Activated CD8-positive, alpha-beta memory T cell treated with anti-CD3 and anti-CD28 coated beads, Interleukin-2, amount 50 U/mL, for 1 hour (primary cell): Measurements from ENCODE around the gene CCDC91.
"Not testable (repeated sequence)": the region's sequence is repeated elsewhere in the genome, so short reads cannot be mapped to it uniquely, and the experiment has no call there.

Source experiments
- DNase-seq: peaks from one replicate; pipeline ENCODE4 v3.0.0-alpha.2; 2020; ENCODE audit errors: extremely low read depth

The CCDC91 gene

DNA sequence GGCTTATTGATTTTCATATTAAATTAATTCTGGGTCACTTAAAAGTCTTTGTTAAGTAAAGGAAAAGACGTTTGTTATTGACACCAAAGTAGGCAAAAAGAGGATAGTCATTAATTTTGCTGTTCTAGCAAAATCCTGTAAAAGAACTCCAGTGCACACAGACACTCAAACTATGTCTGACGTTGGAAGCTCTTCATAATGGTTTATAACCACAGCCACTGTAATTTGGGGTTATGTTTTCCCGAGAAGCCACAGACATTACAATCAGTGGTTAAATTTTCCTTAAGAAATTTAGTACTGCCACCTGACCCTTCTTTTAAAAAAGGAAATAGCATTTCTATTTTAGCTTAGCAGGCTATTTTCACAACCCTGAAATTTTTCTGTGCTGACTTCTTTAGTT is 267.5 kb downstream of the CCDC91 start:
- no peak for DNase-seq

DNA sequence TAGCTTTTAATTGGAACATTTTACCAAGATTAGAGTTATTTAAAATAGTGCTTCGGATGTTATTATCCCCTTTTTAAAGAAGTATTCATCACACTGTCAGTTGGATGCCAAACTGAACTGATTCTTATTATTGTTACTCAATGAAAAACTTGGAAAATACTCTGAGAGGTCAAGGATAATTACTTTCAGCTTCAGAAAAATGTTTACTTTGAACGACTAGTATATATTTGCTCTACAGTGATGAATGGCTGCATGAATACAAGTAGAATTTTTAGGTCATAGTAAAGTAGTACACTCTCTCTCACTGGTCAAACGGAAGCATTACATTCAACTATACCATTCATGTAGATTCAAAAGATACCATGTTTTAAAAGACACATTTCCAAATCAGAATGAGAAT is 269.2 kb downstream of the CCDC91 start:
- no peak for DNase-seq

DNA sequence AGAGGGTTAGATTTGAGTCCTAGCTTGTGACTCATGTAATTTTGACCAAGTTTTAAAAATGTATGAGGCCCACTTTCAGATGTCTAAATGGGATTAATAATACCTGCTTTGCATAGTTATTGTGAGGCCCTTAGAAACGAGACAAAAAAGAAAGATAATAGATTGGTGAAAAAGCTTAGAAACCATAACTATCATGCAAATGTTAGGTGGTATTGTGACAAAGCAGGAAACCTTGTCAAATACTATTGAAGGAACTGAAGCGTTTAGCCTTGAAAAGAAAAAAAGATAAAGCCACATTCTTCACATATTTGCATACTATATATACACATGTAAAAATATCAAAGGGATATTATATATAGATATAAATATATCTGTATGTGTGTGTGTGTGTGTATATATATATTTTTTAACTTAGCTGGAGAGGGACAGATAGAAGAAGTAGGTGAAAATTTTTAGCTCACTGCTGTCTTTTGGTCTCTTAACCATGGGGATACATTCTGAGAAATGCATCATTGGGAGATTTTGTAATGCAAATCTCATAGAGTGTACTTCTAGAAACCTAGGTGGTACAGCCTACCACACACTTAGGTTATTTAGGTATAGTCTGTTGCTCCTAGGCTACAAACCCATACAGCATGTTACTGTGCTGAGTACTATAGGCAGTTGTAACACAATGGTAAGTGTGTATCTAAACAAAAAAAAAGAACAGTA is 270.3 kb downstream of the CCDC91 start:
- no peak for DNase-seq

DNA sequence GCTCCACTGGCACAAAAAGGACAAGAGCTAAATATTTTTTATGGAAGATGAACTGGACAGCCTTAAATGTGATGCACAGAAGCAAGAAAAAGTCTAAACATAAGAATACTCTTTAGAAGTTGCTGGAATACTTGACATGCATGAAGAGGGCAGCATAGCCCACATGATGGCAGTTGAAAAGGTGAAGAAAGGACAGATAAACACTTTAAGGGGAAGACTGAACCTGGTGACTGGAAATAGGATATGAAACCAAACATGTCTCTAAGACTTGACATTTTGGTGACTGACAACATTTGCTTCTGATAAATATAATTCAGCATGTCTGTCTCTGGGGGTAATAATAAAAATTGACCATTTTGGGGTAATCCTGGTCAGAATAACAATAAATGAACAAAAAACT is 273.1 kb downstream of the CCDC91 start:
- DNase-seq = no peak

DNA sequence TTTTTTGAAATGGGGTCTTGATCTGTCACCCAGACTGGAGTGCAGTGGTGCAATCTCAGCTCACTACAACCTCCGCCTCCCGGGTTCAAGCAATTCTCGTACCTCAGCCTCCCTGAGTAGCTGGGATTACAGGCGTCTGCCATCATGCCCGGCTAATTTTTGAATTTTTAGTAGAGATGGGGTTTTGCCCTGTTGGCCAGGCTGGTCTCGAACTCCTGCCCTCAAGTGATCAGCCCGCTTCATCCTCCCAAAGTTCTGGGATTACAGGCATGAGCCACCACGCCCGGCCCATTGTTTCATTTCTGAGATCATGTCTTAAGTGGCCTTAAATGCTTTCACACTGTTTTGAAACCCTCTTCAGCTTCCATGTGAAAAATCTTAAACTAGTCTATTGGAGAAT is 281.5 kb downstream of the CCDC91 start:
- DNase-seq = not testable (repeated sequence)

DNA sequence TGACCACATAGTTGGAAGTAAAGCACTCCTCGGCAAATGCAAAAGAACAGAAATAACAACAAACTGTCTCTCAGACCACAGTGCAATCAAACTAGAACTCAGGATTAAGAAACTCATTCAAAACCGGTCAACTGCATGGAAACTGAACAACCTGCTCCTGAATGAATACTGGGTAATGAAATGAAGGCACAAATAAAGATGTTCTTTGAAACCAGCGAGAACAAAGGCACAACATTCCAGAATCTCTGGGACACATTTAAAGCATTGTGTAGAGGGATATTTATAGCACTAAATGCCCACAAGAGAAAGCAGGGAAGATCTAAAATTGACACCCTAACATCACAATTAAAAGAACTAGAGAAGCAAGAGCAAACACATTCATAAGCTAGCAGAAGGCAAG is 285.9 kb downstream of the CCDC91 start:
- DNase-seq = not testable (repeated sequence)

DNA sequence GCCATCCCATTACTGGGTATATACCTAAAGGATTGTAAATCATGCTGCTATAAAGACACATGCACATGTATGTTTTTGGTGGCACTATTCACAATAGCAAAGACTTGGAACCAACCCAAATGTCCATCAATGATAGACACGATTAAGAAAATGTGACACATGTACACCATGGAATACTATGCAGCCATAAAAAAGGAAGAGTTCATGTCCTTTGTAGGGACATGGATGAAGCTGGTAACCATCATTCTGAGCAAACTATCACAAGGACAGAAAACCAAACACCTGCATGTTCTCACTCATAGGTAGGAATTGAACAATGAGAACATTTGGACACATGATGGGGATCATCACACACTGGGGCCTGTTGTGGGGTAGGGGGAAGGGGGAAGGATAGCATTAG is 288.8 kb downstream of the CCDC91 start:
- DNase-seq = not testable (repeated sequence)

DNA sequence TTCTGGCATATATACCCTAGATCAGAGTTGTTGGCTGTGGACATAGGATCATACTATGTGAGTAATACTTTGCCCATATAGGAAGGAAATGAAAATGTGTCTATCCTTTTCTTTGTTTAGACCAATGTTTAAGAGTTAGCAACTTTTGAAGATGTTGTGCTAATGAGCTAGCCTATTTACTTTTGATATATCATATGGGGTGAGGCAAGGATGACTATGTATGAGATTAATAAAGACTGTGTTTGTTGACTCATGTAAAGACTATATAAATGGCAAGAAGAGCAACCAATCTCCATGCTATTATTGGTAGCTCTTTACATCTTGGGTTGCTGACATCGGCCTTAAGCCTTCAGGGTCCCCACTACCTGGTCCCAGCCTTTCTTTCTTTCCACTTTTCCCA is 289.4 kb downstream of the CCDC91 start:
- DNase-seq = no peak

DNA sequence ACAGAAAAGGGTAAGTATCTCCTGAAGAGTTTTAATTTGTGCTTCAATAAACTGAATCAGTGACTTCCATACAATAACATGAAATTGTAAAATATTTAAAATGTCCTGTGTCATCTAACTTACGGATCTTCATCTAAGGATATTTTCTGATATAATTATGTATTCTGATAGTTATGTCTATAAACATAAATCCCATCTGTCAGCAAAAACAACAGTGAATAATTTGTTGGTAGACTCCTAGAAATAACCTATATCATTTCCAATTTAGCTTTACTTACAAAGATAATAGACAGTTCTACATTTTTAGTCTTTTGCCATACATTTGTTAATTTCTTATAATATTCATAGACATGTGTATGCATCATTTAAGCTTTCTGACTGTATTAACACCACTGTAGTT is 293.9 kb downstream of the CCDC91 start:
- no peak for DNase-seq

DNA sequence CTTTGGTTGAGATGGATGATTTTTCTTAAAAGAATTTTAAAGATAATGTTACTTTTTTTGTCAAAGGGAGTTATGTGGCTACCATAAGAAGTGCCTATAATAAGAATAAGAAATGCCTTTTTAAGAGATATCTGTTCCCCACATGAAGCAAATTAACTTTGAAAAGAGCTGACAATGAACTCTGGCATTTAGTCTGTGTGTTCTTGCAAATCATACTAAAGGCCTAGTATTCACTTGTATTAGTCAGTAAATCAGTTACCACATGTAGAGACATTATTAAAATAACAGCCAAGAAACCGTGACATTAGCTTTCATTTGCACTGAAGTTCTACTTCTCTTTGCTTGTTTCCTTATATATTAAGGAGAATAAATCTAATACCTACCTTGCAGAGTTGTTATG is 296.3 kb downstream of the CCDC91 start:
- no peak for DNase-seq

DNA sequence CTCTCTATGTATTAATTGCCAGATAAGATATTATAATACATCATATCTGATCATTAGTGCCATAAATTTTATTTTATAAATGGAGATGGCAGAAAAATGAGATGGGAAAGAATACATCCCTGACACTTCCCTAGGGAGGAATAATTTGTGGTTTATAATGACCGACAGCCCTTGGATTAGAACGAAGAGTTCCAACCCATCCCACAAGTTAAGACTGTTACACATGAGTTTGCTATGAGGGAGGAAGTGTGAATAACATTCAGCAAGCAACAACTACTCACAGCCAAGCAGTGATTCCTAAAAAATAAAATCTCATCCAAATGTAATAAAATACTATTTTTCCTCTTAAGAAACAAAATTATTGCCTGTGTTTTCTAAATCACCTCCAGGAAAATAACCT is 299.0 kb downstream of the CCDC91 start:
- DNase-seq = no peak

DNA sequence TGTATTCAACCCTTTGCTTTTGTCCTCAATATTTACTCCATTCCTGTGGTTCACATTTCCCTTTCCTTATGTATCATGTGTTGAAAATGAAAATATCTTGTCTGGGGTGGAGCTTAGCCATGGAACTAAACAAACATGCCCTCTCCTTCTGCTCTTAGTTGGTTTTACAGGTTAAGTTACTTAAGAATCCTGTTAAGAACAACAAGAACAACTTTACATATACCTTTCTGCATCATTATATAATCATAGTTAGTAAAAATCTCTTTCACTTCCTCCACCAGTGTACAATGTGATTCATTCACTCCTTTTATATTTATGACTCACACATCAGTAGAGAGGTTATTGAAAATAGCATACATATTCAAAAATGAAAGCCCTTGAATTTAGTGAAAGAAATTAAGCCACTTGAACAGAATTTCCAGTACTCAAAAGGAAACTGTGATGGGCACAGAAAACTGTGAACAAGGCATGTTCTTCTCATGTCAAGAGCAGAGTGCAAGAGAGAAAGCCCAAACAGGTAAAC is 307.7 kb downstream of the CCDC91 start:
- no peak for DNase-seq

DNA sequence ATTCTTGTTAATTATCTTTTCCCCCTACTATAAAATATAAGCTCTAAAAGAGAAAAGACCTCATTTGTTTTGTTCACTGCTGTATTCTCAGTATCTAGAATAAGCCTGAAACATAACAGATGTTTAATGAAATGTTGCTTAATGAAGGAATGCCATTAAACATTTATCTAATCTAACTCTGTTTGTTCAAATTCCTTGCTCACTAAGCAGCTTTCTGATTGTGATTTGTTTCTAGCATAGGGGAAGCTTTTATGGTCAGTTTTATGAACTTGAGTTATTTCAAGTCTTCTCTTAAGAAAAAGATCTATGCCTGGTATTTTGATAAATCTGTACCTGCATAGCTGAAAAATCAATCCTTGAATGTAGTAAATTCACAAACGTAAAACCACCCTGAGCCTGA is 308.6 kb downstream of the CCDC91 start:
- DNase-seq = no peak

DNA sequence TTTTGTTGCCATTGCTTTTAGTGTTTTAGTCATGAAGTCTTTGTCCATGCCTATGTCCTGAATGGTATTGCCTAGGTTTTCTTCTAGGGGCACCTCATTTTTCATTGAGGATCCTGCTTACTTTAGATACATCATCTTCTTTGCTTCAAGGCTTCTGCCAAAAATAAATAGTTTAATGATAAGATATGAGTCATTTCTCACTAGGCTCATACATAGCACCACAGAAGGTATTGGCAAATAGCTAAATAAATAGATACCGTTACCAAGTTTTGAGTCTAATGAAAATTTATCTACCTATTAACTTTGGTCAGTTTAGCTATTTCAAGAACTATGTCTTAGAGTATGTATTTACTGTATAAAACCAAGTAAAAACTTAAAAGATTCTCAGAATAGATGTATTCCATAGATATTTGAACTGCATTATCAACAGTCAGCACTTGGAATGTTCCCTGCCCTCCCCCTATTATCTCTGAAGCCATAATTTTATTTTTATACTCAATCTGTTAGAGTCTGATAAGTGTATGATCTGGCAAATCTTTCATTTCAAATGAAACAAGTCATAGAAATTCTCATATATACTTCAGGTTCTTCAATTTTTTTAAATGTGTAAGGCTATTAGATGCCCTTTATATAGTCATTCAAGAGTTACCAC is 310.2 kb downstream of the CCDC91 start:
- no peak for DNase-seq

DNA sequence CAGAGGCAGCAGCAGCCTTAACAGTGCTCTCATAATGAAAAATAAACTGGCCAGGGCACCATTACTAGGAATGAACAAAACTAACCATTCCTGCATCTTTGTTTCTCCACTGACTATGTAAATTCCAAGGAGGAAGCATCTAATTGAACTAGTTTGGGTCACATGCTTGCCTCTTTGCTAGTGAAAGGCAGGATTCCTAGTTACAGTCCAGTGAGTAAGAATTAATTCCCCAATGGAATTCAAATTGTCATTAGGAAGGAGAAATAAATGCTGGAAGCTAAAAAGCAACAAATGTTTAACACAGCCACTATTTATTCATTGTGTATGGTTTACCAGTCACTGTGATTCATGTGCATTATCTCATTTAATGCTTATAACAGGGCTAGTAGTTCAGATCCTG is 316.0 kb downstream of the CCDC91 start:
- DNase-seq = no peak

DNA sequence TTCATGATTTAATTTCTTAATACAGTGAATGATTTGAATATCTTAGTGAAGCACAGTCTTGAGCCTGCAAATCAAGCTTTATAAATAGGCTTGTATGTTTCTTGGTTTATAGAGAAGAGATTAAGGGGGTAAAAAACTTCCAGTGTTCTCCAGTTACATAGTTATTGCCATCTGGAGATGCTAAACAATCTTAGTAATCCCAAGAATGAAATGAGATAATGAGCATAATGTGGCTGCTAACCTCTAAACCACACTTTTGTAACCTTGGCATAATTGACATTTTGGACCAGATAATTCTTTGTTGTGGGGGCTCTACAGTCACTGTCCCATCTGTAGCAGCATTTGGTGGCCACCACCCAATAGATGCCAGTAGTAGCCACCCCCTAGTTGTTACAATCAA is 316.8 kb downstream of the CCDC91 start:
- DNase-seq = no peak

DNA sequence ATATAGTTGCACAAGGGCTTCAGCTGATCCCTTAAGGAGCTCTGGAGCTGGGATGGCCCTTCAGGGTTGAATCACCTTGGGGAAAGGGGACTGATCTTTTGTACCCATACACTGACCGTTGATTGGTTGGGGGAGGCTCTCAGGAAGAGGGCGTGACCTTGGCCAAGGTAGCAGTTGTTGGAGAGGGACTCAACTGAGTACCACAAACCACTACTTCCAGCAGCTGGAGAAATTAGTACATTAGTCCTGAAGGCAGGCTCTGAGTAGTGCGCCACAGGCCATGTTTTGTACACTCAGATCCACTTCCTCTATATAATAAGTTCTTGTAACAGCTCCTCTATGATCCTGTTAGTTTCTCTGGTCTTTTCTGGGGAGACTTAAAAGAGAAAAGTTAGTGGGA is 317.6 kb downstream of the CCDC91 start:
- DNase-seq = no peak

DNA sequence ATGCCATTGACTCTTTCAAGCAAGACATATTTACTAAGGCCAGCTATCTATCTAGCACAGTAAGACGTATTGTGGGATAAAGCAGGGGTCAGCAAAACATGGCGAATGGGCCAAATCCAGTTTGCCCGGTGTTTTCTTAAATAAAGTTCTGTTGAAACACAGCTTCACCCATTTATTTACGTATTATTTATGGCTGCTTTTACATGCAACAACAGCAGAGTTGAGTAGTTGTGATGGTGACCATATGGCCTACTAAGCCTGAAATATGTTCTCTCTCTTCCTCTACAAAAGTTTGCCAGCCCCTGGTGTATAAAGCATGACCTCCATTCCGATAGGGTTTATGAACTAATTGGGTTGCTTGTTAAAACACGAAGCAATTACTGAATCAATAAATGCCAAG is 322.1 kb downstream of the CCDC91 start:
- no peak for DNase-seq

DNA sequence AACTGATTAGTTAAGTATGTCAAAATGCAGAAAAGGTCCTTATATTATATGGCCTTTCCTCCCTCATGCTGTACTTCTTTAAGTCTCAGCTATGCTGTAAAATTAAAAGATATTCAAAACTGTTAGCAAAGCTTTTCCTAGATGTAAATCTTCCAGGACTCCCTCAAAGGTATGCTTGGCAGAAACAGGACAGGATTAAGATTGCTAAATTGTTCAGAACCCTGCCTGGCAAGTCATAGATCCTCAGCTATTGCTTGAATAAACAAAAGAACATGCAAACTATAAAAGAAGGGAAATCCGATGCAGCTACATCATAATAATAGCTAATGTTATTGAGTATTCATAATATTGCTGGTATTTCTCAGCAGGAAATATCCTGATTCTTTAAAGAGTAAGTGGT is 322.6 kb downstream of the CCDC91 start:
- no peak for DNase-seq

DNA sequence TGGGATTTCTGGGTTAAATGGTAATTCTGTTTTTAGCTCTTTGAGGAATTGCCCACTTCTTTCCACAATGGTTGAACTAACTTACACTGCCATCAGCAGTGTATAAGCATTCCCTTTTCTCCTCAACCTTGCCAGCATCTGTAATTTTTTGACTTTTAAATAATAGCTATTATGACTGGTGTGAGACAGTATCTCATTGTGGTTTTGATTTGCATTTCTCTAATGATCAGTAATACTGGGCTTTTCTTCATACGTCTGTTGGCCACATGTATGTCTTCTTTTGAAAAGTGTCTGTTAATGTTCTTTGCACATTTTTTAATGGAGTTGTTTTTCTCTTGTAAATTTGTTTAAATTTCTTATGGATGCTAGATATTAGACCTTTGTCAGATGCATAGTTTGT is 323.7 kb downstream of the CCDC91 start:
- DNase-seq = no peak

DNA sequence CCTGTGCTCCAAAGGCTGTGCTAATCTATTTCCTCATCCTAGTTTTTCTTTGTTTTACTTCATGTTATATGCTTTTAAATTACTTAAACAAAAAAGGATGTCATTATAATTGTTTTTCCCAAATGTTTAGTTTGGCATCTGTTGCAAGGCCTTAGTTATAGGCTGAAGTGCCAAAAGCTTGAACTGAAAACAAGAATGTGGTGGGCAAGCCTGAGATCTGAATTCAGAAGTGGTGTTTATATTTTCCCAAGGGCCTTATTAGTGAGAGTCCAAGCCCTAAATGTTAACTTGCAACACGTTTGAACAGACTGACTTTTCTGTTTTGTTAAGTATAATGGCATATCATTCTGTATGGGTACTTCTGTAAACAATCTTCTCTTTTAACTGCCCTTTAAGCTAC is 326.8 kb downstream of the CCDC91 start:
- no peak for DNase-seq

DNA sequence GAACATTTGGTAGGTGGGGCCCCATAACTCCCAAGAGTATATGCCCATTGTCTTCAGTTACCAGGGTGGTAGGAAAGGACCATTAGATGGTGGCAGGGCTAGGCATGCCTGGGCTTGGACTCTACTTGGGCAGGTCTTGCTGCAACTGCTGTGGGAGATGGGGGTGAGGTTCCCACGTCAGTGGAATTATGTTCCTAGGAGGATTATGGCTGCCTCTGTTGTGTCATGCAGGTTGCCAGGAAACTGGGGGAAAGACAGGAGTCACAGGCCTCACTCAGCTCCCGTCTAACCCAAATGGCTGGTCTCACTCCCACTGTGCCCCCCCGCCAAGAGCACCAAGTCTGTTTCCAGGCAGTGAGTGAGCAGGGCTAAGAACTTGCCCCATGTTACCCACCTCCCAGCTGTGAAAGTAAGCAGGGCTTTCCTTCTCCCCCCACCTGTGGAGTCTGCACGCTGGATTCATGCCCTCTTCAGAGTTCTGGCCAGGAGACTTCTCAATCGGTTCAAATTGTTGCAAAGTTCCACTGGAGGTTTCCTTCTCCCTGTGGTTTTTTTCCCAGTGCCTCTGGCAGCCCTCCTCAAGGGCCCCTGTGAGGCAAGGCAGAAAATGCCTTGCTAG is 337.5 kb downstream of the CCDC91 start:
- no peak for DNase-seq

DNA sequence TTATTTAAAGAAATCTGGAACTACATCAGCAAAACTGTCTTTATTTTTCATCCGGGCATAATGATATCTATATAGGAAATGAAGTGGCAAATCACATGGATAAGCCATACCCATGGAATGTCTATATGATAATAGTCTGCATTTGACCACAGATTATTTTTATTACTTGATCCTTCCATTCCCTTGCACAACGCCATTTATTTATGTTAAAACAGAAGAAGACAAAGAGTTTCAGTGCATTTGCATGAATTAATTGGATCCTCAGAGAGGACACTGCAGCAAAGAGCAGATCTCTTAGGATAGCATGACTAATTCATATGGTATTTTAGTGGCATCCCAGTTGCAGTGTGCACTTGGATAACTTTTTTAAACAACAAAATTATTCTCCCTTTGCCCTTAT is 345.0 kb downstream of the CCDC91 start:
- no peak for DNase-seq
